OCI-M2 (cell line): ENCODE results near the gene STK40.

Experiments used
- DNase-seq: peaks from one replicate; lab custom pipeline; 2025; ENCODE audit not compliant: unreplicated experiment; lab: John Stamatoyannopoulos, UW

The STK40 gene

DNA sequence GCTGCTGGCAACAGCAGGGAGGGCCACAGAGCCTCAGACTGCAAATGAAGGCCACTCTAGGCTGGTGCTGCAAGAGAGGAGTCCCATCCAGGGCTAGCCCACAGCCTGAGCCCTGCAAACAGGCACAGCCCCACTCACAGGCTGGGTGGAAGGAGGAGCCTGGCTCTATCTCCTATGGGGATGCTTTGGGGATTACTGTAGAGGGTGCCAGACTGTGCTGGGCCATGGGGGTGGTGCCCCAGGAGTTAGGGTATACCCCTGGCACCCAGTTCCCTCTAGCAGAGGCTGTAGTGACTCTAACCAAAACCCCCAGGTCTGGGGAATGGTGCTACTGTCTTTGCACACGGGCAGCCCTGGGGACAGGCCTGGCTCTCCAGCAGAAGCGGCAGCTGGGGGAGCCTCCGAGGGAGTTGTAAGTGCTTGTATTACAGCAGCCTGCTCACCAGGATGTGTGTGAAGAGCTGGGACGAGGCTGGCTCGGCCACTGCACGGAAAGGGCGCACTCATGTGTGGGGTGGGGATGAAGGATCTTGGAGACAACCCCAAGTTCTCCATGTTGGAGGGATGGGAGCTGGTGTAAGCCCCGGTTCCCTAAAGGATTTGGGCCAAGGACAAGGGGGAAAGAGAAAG, 38.9 kb downstream of the STK40 start:
- DNase-seq = no peak

DNA sequence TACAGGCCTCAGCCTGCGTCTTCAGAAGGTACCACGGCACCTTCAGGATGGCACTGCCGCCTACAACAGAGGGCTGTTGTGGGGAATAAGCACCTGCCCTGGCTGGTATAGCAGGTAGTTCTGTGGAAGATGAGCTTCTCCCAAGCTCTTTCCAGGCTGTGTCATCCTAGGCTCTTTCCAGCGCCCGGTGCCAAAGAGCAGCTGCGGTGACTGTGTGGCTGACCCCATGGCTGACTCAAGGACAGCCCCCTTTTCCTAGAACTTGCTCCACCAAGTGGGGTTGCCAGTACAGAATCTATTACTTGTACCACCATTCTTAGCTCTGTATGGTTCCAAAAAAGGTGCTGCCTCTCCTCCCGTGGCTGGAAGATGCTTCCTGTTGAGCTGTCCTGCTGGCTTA, 40.4 kb downstream of the STK40 start:
- no peak for DNase-seq

DNA sequence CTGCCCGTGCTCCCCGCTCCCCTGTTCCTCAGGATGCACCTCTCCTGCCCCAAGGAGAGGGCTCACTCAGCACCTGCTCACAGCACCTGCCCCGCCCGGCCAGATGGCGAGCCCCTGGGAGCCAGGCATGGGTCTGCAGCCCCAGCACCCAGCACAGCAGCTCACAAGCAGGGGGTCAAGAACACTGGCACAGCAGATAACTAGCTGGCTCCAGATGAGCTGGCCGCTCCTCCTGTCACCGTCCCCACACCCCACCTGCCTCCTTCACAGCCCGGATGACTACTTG, 41.4 kb downstream of the STK40 start:
- no peak for DNase-seq

DNA sequence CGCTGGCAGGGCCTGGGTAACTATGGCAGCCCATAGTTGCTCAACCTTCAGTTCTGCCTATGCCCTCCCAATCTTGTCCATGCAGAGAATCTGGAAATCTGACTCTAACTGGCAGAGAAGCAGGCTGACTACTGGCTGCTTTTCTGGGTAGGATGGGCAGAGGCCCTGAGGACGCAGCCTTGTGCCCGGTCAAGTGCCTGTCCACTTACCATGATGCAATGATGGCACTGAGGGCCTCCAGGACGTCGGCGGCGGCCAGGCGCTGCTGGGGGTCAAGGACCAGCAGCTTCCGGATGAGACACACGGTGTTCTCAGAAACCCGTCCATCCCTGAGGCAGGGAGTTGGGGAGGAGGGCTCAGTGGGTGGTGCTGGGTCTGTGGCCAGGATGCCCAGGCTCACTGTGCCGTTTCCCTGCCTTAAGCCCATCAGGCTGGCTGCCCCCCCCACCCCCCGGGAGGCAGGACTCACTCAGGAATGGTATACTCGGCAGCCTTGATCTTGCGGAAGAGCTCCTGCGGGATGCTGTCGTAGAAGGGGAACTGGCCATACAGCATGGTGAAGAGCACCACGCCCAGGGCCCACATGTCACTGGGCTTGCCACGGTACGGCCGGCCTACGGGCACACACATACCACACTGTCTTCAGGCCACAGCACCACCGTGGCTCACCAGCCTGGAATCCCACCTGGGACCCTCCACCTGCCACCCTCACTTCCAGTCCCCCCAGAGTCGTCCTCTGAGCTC, 41.9 kb downstream of the STK40 start:
- no peak for DNase-seq

DNA sequence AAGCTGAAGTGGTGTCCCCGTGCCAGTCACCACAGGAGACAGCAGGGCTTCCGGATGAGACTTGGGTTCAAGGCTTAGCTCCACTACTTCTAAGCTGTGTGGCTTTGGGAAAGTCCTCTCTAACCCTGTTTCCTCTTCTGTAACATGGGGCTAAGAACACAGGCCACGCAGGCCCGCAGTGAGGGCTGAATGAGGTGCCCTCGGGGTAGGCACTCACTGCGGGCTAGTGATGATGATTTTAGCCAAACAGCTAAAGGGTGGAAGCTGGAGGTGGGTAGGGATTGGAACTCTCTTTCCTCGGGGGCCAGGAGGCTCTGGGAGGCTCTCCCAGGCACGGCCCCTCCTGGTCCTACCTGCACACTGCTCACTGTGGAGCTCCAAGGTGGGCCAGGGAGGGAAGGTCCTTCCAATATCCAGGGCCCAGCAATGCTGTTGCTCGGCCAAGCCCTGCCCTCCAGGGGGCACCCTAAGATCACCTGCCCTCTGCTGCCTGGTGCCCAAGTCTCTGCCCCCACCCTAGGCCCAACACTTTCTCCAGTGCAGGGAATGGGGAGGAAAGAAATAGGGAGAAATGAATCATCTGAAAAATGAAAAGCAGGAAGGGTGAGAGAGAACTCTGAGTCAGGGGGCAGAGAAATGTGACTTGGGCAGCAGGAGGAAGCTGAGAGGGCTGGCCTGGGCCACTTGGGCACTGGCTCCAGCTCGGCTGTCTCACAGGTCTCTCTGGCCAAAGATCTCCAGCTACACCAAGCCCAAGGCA, 43.1 kb downstream of the STK40 start:
- DNase-seq = no peak

DNA sequence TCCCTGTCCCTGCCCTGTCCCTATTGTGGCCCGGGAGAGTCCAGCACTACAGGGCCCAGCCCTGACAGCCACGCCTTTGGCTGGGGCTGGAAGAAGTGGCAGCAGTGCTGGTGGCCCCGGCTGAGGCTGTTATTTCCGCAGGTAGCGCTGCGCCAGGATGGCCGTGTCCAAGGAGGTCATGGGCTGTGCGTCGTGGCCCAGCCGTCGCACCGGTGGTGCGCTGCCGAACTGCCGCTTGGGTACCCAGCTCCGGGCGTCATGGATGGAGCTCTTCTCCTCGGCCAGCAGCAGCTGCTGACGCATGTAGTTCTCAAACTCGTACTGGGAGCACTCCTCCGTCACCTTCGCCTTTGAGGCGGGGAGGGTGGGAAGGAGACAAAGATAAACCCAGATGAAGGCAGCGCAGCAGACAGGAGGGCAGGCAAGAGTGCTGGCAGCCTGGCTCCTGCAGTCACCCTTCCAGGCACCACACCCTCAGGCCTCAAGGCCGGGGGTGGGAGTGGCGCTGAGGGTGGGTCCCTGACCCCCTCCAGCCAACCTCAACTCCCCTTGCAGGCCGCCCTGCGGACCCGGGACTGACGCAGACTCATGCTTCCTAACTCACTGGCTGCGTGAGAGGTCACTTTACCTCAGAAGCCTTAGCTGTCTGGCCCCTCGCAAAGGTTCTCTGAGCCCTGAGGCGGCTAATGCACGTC, 44.0 kb downstream of the STK40 start:
- no peak for DNase-seq

DNA sequence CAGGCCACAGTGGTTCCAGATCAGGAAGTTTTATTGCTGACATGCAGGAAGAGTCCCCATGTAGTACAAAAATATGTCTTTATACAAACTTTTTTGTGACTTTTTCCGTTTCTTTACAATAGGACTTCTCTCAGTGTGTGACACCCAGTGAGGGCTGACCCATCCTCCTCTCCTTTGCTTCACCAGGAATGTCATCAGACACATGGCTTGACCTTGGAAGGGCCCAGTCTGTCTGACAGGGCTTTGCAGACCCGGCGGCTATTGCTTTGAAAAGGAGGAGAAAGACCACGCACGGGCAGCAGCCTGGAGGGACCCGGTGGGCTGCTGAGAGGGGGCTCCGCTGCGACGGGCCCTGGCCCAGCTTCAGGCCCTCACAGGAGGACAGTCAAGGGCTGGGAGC, 46.1 kb downstream of the STK40 start:
- DNase-seq = no peak

DNA sequence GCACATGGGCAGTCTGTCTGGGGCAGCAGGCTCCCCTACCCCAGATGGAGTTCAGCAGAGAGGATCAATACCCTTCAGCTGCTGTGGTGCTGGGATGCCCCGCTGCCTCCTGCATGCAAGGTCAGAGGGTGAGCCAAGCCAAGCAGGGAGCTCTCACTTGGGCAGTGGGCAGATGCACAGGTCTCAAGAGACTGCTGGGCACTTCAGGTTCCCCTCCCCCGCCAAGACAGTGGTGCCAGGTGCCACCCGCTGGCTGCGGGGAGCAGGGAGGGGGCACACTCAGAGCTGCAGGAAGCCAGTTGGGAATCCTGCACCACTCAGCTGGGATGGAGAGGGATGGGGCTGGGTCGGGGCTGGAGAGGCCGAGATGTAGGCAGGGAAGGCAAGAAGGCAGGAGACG, 46.5 kb downstream of the STK40 start:
- no peak for DNase-seq

DNA sequence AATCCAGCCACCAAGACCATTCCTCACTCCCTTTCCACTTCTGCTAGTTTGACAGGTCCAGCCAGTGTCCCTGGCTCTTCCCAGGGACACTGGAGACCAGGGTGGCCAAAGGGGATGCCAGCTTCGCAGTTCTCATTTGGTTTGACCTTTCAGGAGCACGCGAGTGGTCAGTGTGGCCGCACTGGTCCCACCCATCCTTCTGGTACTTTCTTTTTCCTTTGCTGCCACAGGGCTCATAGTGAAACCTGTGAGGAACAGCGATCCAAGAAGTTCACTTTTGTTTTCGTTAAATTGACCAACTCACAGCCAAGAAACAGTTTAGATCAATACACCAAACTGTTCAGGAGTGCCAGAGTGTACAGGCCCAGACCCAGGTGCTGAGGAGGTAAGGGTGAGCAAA, 47.9 kb downstream of the STK40 start:
- DNase-seq = no peak

DNA sequence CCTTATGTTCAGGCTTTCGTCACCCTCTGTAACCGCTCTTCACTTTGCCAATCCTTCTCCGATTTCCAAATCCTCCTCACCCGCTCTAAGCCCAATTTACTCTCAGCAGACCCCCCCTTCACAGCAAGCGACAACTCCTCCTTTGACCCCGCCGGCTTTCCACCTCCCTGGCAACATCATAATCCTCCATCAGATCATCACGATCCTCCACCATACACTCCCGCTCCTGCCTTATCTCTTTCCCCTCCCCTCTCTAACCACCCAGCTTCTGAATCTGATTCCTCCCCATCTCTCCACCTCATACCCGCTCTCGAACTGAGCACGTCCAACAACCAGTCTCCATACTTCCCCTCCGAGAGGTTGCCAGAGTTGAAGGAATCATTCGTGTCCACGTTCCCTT, 54.8 kb downstream of the STK40 start:
- DNase-seq = no peak

DNA sequence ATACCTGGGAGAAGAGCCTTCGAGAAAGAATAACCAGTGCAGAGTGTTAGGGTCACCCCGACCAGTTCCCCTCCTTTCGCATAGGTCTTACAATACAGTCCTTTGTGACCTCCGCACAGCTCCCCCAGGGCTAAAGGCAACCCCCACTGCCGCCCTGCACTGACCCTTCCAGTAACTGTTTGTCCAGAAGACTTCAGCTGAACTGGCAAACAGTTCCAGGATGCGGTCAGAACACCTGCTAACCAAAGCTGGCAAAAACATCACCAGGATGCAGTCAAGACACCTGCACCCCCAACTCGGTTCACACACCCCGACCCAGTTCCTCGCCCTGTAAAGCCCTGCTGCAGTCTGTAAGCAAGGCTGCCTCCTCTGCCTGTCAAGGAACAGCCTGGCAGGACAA, 55.9 kb downstream of the STK40 start:
- no peak for DNase-seq

DNA sequence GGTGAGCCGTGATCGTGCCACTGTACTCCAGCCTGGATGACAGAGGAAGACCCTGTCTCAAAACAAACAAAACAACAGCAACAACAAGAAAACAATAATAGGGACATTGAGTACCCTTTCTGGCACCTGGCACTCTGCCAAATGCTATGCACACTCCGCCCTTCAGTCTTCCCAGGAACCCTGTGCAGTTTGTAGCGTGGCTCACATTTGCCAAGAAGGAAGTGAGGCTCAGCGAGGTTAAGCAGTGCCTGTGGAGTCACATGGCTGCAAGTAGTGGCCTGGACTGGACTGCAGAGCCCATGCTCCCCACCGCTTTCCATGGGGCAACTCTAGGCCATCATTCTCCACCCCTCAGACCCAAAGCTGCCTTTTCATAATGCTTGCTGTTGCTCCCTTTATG, 57.0 kb downstream of the STK40 start:
- no peak for DNase-seq

DNA sequence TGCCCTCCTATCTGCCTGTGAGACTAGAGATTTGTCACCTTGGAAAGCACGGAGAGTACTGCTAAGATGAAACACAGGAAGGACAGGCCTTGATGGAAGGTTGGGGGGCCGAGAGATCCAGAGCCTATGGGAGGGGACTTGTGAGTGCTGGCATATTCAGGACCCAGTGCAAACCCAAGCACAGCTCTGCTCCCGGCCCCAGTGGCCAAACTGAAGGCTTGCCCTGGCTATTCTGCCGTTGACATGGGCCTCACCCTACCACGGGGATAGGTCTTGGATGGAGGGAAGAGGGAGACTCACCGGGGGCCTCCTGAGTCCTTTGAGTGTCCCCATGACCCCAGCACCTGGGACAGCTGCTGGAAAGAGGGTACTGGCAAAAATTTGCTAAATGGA, 57.6 kb downstream of the STK40 start:
- DNase-seq = no peak

DNA sequence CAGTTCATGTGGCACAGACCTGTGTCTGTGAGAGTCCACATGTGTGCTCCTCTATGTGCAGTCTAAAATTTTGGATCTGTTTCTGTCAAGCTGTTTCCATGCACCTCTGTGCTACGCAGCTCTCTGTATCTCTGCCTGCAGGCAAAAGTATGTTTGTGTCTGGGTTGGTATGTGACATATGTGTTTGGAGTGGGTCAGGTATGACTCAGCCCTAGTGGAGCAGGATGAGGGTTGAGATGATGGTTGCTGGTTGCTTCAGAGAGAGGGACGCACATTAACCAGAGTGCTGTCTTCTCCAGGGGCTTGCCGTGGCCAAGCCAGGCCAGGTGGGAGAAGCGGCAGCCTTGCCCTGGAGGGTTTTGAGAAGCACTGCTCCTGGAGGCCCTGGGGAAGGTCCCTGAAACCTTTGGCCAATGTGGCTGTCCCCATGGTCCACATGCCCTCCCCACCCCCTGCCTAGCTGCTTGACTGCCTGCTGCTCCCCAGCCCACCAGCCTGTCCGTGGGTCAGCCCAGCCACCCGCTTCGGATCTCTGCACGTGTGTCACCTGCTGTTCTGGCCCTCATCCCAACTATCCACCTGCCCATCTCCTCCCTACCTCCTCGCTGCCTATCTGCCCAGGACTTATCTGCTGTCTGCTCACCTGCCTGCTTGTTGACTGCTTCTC, 58.2 kb downstream of the STK40 start:
- no peak for DNase-seq

DNA sequence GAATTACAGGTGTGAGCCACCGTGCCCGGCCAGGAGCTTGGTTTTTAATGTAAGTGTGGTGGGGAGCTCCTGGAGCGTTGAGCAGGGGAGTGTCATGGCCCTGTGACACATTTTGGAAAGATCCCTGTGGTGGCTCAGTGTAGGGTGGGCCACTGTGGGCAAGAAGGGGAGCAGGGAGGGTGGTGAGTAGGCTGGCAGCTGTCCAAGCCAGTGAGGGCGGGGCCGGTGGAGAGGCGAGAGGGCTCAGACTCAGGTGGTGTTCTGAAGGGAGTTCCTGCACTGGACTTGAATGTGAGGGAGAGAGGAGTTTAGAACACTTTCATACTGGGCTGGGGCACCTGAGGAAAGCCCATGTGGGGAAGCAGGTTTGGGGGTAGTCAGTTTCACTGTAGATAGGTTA, 59.2 kb downstream of the STK40 start:
- no peak for DNase-seq

DNA sequence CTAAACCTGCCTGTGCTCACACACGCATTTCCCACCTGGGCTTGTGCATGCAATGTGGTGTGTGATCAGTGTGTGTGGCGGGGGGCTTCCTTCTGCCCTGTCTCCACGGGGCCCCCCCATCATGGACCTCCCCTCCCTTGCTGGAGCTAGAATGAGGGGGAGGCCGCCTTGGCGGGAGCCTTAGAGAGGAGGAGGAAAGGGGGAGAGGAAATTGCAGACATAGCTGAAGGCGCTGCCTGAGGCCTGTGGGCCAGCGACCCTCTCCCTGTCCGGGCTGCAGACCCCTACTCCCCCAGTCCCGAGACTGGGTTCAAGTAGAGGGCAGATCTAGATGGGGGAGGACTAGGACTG, 61.4 kb downstream of the STK40 start:
- no peak for DNase-seq

DNA sequence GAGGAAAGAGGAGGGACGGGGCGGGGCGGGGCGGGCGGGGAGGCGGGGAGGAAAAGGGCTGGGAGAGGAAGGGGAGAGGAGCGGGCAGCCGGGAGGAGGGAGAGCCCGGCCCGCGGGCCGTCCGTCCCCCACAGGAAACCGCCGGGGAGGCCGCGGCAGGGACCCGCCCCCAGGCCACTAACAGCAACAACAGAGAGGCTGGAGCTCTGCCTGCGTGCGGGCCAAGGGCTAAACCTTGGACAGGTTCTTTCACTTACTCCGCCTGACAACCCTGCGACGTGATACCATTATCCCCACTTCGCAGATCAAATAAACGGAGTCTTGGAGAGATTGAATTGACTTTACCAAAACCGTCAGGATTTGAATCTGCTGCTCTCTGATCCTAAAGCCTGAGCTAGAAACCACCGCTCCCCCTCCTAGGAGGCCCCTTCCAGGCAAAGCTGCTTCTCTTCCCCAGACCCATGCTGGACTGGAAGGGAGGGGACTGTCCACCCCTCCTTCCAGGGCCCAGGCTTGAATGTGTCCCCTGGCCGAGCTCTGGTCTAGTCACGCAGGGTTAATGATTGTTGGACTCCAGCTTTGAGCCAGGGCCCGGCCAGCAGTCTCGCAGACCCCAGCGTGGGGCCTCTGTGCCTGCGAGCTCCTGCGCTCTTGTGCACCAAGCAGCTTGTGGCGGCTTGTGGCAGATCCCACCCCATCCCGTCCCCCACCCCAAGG, 61.9 kb downstream of the STK40 start, which contains the start of gene EVA1B:
EVA1B (minus strand) TSS at position 10 of the 717 bp plus-strand sequence. CDS start 608 bp downstream, outside the sequence.
- DNase-seq = no peak

DNA sequence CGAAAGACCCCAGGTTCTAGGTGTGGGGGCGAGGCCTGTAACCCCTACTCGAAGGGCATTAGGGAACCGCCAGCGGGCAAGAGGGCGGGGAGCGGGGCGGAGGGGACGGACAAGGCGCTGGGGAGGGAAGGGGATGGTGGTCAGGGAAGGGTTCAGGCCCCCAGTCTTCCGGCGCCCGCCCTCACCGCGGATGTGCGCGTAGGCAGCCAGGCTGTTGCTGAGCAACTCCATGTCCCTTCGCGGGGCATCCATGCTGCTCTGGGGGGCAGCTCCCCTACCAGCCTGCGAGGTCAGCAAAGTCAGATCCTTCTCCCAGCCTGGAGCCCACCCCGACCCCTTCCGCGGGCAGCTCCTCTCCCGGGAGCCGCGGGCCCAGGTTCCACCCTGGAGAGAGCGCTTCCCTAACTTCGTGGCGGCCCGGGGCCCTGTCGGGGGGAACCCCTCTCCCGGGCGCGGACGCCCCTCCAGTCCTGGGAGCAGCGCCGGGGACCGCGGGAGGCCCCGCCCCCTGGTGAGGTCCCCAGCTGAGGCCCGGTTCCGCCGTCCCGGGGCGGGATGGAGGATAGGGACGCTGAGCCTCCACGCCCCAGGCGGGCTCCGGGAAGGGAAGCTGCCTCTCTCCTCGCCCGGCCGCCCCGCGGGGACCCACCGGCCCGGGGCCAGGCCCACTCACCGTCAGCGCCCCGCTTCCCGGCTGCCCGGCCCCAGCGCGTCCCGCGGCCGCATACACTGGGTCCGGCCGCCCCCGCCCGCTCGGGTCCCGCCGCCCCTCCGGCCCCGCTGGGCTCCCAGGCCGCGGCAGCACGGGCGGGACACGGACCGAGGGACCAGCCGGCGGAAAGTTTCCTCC, 62.7 kb downstream of the STK40 start:
- DNase-seq = no peak

DNA sequence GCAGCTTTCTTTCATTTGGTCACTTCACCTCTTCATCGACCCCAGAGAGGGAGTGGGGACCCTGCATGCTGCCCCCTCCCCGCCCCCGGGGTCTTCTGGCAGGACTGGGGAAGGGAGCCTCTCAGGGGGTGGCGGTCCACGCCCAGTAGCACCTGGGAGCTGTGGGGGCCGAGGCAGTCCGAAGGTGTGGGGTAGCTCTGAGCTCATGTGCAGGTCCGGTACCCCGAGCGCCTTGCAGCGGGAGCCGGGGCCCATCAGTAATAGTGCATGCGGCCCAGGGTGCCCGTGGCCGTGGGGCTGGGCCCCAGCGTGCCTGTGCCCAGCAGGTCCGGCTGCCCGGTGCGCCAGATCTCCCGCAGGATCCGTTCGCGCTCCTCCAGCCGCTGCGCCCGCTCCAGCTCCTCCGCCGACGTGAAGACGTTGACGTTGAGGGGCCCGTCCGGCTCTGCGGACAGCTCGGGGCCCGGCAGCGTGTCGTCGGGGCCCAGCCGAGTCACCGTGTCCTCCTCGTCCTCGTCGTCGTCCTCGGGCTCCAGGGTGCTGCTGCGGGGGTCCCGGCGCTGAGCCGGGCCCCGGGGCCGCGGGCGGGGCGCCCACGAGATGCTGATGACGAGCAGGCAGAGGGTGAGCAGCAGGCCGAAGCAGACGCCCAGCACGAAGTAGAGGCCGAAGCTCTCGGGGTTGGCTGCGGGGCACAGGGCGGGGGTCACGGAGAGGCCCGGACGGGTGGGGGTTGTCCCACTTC, 63.5 kb downstream of the STK40 start:
- no peak for DNase-seq
